IPS DF 4.7 (cell line): ENCODE measurements around the gene EXOSC5.
"Not testable (repeated sequence)": the region's sequence is repeated elsewhere in the genome, so short reads cannot be mapped to it uniquely, and the experiment has no call there.

ENCODE experiments used
- DNase-seq: peaks from one replicate; pipeline ENCODE4 v3.0.0-alpha.2; 2013; ENCODE audit warnings: low spot score; ENCODE audit errors: extremely low read depth

Gene EXOSC5

GRCh38 chr19:41397086-41398049 is at the start of gene EXOSC5, which contains the start of gene BCKDHA:
Gene EXOSC5 (minus strand): TSS chr19:41397359. CDS start chr19:41397328, 31 bp downstream.
Gene BCKDHA (plus strand): TSS chr19:41397818. CDS start chr19:41397828, 10 bp downstream.
- peak; percentile 99 for DNase-seq

- DNase-seq = no peak
Observed at GRCh38 chr19:41445575-41445974, 48.4 kb upstream of the EXOSC5 start.

GRCh38 chr19:41443813-41444455 is 46.8 kb upstream of the EXOSC5 start:
- no peak for DNase-seq

GRCh38 chr19:41442473-41443355 is 45.6 kb upstream of the EXOSC5 start, which contains the start of gene ERICH4:
Gene ERICH4 (plus strand): TSS chr19:41443156. CDS start chr19:41443170, 14 bp downstream.
- no peak for DNase-seq

- DNase-seq = no peak
Observed at GRCh38 chr19:41441321-41441945, 44.3 kb upstream of the EXOSC5 start.

GRCh38 chr19:41439441-41440222 is 42.5 kb upstream of the EXOSC5 start, which contains the start of gene DMAC2:
Gene DMAC2 (minus strand): TSS chr19:41439912. CDS start chr19:41439899, 13 bp downstream.
- peak; percentile 97 for DNase-seq

GRCh38 chr19:41437944-41438574 is 40.9 kb upstream of the EXOSC5 start:
- no peak for DNase-seq

GRCh38 chr19:41436674-41436951 is 39.5 kb upstream of the EXOSC5 start:
- no peak for DNase-seq

- no peak for DNase-seq
Observed at GRCh38 chr19:41435936-41436673, 38.9 kb upstream of the EXOSC5 start.

- DNase-seq = not testable (repeated sequence)
Observed at GRCh38 chr19:41435376-41435775, 38.2 kb upstream of the EXOSC5 start.

GRCh38 chr19:41434450-41434849 is 37.3 kb upstream of the EXOSC5 start:
- DNase-seq = no peak

- DNase-seq = no peak
Observed at GRCh38 chr19:41433171-41433570, 36.0 kb upstream of the EXOSC5 start.

- DNase-seq = no peak
Observed at GRCh38 chr19:41431426-41432386, 34.5 kb upstream of the EXOSC5 start.

- DNase-seq = no peak
Observed at GRCh38 chr19:41430922-41431321, 33.8 kb upstream of the EXOSC5 start.

GRCh38 chr19:41428481-41428859 is 31.3 kb upstream of the EXOSC5 start:
- no peak for DNase-seq

- DNase-seq = no peak
Observed at GRCh38 chr19:41427647-41428480, 30.7 kb upstream of the EXOSC5 start.
